Endothelial cell of umbilical vein (primary cell): Measurements from ENCODE around the gene UBE3D. TPM values are rescaled to one million over a fixed set of nuclear protein-coding genes. Genes with fewer than 3 reads are reported as not detected.

ENCODE experiments used
- BruUV-seq: library from RNA; stranded (reverse); fragments of 400-500 nt; replicated peaks from 2 replicates; lab custom pipeline; 2021; lab: Mats Ljungman, UMichigan
- CTCF ChIA-PET: fragments of 300-600, 350-600 bp; sonication (Branson Sonifier 250); formaldehyde crosslinking; loops from one replicate; lab custom pipeline; 2021; ENCODE audit warnings: antibody characterized with exemption, inconsistent platforms; lab: Charles Lee
- POLR2A ChIA-PET: fragments of 300-600, 350-600 bp; sonication (Branson Sonifier 250); formaldehyde crosslinking; loops from one replicate; lab custom pipeline; 2021; ENCODE audit warnings: antibody characterized with exemption, inconsistent platforms; lab: Charles Lee
- DNase-seq: peaks from one replicate; pipeline ENCODE4 v3.0.0-alpha.2; 2011; ENCODE audit warnings: low read depth, low spot score
- FAIRE-seq: peaks from 2 replicates; lab custom pipeline; 2011; peaks lifted over from hg19 to GRCh38; lab: Jason Lieb, UNC
- H2AFZ ChIP-seq: 2 replicates; pipeline ENCODE4 v1.6.0; 2012; ENCODE audit warnings: low read depth, low read length, control low read depth, inconsistent platforms
- H3K27ac ChIP-seq: 2 replicates; pipeline ENCODE4 v1.5.1; 2011; ENCODE audit warnings: low read depth, mild to moderate bottlenecking, control low read depth, low read length, moderate library complexity; ENCODE audit not compliant: insufficient read depth
- H3K27me3 ChIP-seq, 2 experiments: 2 replicates each; pipeline versions ENCODE4 v1.6.0 to v1.6.1; 2011; ENCODE audit warnings: low read length in 2 of 2, mixed read lengths in 1 of 2; ENCODE audit not compliant: control insufficient read depth in 2 of 2, insufficient read depth in 2 of 2
- H3K36me3 ChIP-seq, 2 experiments: 2 replicates in 1 of 2; 3 replicates in 1 of 2; pipeline ENCODE4 v1.5.1; 2011; ENCODE audit warnings: low read length in 2 of 2, mild to moderate bottlenecking in 1 of 2, moderate library complexity in 1 of 2; ENCODE audit not compliant: control insufficient read depth in 2 of 2, insufficient read depth in 2 of 2; ENCODE audit errors: extremely low read depth in 1 of 2
- H3K4me1 ChIP-seq: 3 replicates; pipeline ENCODE4 v1.5.1; 2011; ENCODE audit warnings: mild to moderate bottlenecking, low read length; ENCODE audit not compliant: control insufficient read depth, insufficient read depth; ENCODE audit errors: extremely low read depth
- H3K4me2 ChIP-seq: 2 replicates; pipeline ENCODE4 v1.6.1; 2011; ENCODE audit warnings: low read length, control low read depth, mixed read lengths; ENCODE audit not compliant: insufficient read depth
- H3K4me3 ChIP-seq, 3 experiments: fragments of 200-600 bp in 1 of 3; sonication (generic), shearing (Covaris generic) in 1 of 3; replicated peaks in 1 of 3; 2 replicates each; pipeline ENCODE4 v1.5.1; 2011 to 2016; ENCODE audit warnings: control low read depth in 3 of 3, low read length in 3 of 3, mild to moderate bottlenecking in 2 of 3, inconsistent platforms in 1 of 3, low read depth in 1 of 3, moderate library complexity in 1 of 3; ENCODE audit not compliant: insufficient read depth in 1 of 3
- H3K79me2 ChIP-seq: 2 replicates; pipeline ENCODE4 v1.6.0; 2012; ENCODE audit warnings: low read length, inconsistent platforms; ENCODE audit not compliant: control insufficient read depth, insufficient read depth
- H3K9ac ChIP-seq: replicated peaks from 2 replicates; pipeline ENCODE3; 2011; ENCODE audit warnings: low read length, control low read depth; ENCODE audit not compliant: insufficient read depth; ENCODE audit errors: extremely low read depth
- H3K9me1 ChIP-seq: replicated peaks from 3 replicates; pipeline ENCODE4 v1.6.0; 2011; ENCODE audit warnings: mild to moderate bottlenecking, low read length; ENCODE audit not compliant: control insufficient read depth, insufficient read depth; ENCODE audit errors: extremely low read depth
- H3K9me3 ChIP-seq: replicated peaks from 2 replicates; pipeline ENCODE4 v1.5.1; 2012; ENCODE audit warnings: low read length, inconsistent platforms; ENCODE audit not compliant: control insufficient read depth, insufficient read depth
- H4K20me1 ChIP-seq: replicated peaks from 2 replicates; pipeline ENCODE3; 2011; ENCODE audit warnings: mild to moderate bottlenecking, low read length; ENCODE audit not compliant: control insufficient read depth, insufficient read depth; ENCODE audit errors: extremely low read depth
- CTCF ChIP-seq, 2 donors: IDR thresholded peaks; 1 replicate in 1 of 2; 2 replicates in 1 of 2; pipeline ENCODE4 v1.5.1; 2011; ENCODE audit warnings: low read length in 2 of 2, mild to moderate bottlenecking in 2 of 2, moderate library complexity in 2 of 2, control low read depth in 1 of 2, inconsistent platforms in 1 of 2, low read depth in 1 of 2; ENCODE audit not compliant: insufficient read depth in 1 of 2; ENCODE audit errors: extremely low read depth in 1 of 2
- EZH2 ChIP-seq: IDR thresholded peaks from 2 replicates; pipeline ENCODE4 v1.6.1; 2012; ENCODE audit warnings: borderline replicate concordance, low read depth, mild to moderate bottlenecking, moderate library complexity, low read length, inconsistent platforms; ENCODE audit not compliant: severe bottlenecking
- FOS ChIP-seq: IDR thresholded peaks from 2 replicates; pipeline ENCODE4 v1.6.1; 2011; ENCODE audit warnings: mild to moderate bottlenecking, low read length, moderate library complexity, borderline replicate concordance; ENCODE audit not compliant: insufficient read depth
- GATA2 ChIP-seq: IDR thresholded peaks from 2 replicates; pipeline ENCODE4 v1.7.0; 2011; ENCODE audit warnings: low read depth, mild to moderate bottlenecking, moderate library complexity, mixed read lengths, low read length; ENCODE audit not compliant: insufficient read length, insufficient read depth
- JUN ChIP-seq: IDR thresholded peaks from 2 replicates; pipeline ENCODE4 v1.6.1; 2011; ENCODE audit warnings: borderline replicate concordance, low read depth; ENCODE audit not compliant: insufficient read length, insufficient read depth
- MAX ChIP-seq: IDR thresholded peaks from 2 replicates; pipeline ENCODE4 v1.6.1; 2011; ENCODE audit not compliant: insufficient read depth, insufficient read length
- MYC ChIP-seq: IDR thresholded peaks from one replicate; pipeline ENCODE4 v1.6.1; 2011; ENCODE audit warnings: mild to moderate bottlenecking, low read depth, low read length
- POLR2A ChIP-seq: IDR thresholded peaks from 2 replicates; pipeline ENCODE4 v1.6.1; 2012; ENCODE audit warnings: low read depth, mild to moderate bottlenecking, control low read depth, low read length
- POLR2AphosphoS5 ChIP-seq: IDR thresholded peaks from 2 replicates; pipeline ENCODE4 v1.6.1; 2012; ENCODE audit warnings: low read depth, mild to moderate bottlenecking, control low read depth, low read length, moderate library complexity; ENCODE audit not compliant: insufficient read depth
- dilution Hi-C: fragments of 300-500 bp; cut with MboI; formaldehyde crosslinking; loops from one replicate; pipeline ENCODE4 v1.15.0; 2019; ENCODE audit warnings: low sequenced_read_pairs; ENCODE audit not compliant: extremely low pct_ligation_motif_present
- intact Hi-C: fragments of 100-400 bp; cut with micrococcal nuclease; formaldehyde crosslinking; loops from one replicate; pipeline ENCODE4 v1.10.0; 2022
- polyA plus RNA-seq, 4 experiments: library from polyadenylated mRNA; depleted of rRNA in 3 of 4; stranded (reverse) in 3 of 4; unstranded in 1 of 4; fragments of >200 nt; gene quantifications; 2 replicates each; pipeline versions ENCODE4 v1.2.1 to v1.2.3, GENCODE V29; 2011 to 2012; ENCODE audit warnings: missing spikeins in 1 of 4
- total RNA-seq: library from RNA; stranded (reverse); gene quantifications from 2 replicates; pipeline ENCODE4 v1.2.3, GENCODE V29; 2021

The UBE3D gene
- total and polyA plus RNA-seq, 2 donors (not counting 3 experiments of a cell fraction or from before 2014, with no cell fraction given), result 1.9 to 6.2 TPM

GRCh38 chr6:83097204-83097603 is 31.6 kb upstream of the UBE3D start:
- TF ChIP-seq POLR2AphosphoS5 (no peak), GATA2 (no peak), MAX (no peak), FOS (no peak), EZH2 (no peak), MYC (no peak), JUN (no peak), POLR2A (no peak), CTCF (IDR thresholded peaks at IDR 0.05; ENCODE audit: extremely low read depth in 1 of 2, insufficient read depth in 1 of 2, low read depth in 1 of 2, low read length in 2 of 2) (no peak)
- no peak for FAIRE-seq
- BruUV-seq, result no TSS peak

More at GRCh38 chr6:83097204-83097603, 31.6 kb upstream of the UBE3D start:
- Histone ChIP-seq H3K9ac (no peak overlapping the region), H3K9me1 (no peaks in the 10 kb centered on the region), H3K27ac (no peak overlapping the region), H3K9me3 (no peaks in the 10 kb centered on the region), H4K20me1 (no peaks in the 10 kb centered on the region), H3K4me1 (peaks cover 5% of the 10 kb centered on the region), H3K79me2 (no peaks in the 10 kb centered on the region), H3K27me3 (no peaks in the 10 kb centered on the region), H3K36me3 (no peaks in the 10 kb centered on the region), H2AFZ (no peak overlapping the region), H3K4me3 (no peak overlapping the region), H3K4me2 (no peak overlapping the region)
- intact Hi-C loops, result no loop called here
- POLR2A ChIA-PET, result no interaction called here
- dilution Hi-C loops, result loop anchor here (25.0 kb wide), 1 partner anchor 415 kb away; the partner anchor contains the start of gene PRSS35
- CTCF ChIA-PET, result interaction anchor here (1.3 kb wide), 1 partner anchor 29 kb away, joined by 4 read pairs; the partner anchor contains the start of gene DOP1A
- peak; percentile 24 for DNase-seq
